ENCODE results near the gene F2RL2.

DNA sequence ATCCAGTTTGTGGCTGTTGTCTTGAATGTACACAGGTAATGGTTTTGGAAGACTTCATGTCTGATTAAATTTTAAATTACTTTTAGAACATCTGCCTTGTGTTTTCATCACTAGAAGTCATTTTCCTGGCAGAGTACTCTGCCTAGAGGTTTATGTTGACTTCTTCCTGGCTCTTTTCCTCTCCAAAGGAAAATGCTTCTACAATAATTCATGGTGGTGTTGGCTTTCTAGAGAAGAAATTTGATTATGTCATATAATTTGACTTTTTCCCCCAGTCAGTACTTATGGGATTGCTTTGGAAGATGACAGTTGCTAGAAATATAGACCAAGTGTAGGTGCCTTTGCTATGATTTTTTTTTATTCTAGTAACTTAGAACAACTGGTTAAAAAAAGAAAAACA lies 46.8 kb downstream of the F2RL2 start:
- TF ChIP-seq, protein P1, sequence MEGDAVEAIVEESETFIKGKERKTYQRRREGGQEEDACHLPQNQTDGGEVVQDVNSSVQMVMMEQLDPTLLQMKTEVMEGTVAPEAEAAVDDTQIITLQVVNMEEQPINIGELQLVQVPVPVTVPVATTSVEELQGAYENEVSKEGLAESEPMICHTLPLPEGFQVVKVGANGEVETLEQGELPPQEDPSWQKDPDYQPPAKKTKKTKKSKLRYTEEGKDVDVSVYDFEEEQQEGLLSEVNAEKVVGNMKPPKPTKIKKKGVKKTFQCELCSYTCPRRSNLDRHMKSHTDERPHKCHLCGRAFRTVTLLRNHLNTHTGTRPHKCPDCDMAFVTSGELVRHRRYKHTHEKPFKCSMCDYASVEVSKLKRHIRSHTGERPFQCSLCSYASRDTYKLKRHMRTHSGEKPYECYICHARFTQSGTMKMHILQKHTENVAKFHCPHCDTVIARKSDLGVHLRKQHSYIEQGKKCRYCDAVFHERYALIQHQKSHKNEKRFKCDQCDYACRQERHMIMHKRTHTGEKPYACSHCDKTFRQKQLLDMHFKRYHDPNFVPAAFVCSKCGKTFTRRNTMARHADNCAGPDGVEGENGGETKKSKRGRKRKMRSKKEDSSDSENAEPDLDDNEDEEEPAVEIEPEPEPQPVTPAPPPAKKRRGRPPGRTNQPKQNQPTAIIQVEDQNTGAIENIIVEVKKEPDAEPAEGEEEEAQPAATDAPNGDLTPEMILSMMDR (IDR thresholded peaks at IDR 0.05): no peak
- TF ChIP-seq EZH2phosphoT487 (IDR thresholded peaks at IDR 0.05) (no peak), EZH2 (IDR thresholded peaks at IDR 0.05) (no peak)

Measured in neural progenitor cell (in vitro differentiated cells).